GM12873 (cell line): ENCODE measurements around the gene CDC45.

Experiments
- TF ChIP-seq, protein P1 (sequence below): IDR thresholded peaks from 2 replicates; pipeline ENCODE4 v1.5.1; 2012; ENCODE audit warnings: low read depth, mild to moderate bottlenecking, moderate library complexity, low read length, control low read depth; ENCODE audit not compliant: insufficient read depth; ENCODE audit errors: missing control alignments

CDC45 gene

DNA sequence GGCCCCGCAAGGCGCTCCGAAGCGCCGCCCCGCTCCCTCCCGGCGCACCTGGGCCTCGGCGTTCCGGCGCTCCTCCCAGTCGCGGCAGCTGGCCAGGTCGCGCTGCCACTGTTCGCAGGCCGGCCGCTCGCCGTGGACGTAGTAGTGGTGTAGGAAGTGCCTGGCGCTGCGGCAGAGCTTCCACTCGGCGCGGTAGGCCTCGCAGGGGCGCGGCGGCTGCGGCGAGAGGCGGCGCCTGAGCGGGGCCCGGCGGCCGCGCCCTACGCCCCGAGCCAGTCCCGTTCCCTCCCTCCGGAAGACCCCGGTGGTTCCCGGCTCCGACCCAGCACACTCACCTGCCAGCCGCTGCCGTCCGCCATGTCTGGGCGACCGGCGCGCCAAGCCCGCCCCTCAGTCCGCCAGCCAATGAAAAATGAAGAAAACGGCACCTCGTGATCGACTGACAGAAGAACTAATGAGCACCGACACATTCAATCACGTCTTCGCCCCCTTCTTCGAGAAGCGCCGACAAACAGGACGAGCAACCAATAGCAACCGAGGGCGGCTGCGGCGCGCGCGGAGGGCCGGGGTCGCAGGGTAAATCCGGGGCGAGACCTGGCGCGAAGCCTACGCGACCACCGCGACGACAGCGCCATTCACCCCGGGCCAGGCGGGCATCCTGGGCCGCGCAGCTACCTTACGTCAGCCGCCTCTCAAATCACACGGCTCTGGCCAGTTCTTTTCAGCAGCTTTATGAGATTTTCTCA lies 32.2 kb upstream of the CDC45 start, which contains the start of gene C22orf39:
Gene C22orf39 (minus strand): TSS at position 382 of the 746 bp plus-strand sequence. CDS start 23 bp downstream, at position 359.
- TF ChIP-seq, protein P1, sequence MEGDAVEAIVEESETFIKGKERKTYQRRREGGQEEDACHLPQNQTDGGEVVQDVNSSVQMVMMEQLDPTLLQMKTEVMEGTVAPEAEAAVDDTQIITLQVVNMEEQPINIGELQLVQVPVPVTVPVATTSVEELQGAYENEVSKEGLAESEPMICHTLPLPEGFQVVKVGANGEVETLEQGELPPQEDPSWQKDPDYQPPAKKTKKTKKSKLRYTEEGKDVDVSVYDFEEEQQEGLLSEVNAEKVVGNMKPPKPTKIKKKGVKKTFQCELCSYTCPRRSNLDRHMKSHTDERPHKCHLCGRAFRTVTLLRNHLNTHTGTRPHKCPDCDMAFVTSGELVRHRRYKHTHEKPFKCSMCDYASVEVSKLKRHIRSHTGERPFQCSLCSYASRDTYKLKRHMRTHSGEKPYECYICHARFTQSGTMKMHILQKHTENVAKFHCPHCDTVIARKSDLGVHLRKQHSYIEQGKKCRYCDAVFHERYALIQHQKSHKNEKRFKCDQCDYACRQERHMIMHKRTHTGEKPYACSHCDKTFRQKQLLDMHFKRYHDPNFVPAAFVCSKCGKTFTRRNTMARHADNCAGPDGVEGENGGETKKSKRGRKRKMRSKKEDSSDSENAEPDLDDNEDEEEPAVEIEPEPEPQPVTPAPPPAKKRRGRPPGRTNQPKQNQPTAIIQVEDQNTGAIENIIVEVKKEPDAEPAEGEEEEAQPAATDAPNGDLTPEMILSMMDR: no peak

DNA sequence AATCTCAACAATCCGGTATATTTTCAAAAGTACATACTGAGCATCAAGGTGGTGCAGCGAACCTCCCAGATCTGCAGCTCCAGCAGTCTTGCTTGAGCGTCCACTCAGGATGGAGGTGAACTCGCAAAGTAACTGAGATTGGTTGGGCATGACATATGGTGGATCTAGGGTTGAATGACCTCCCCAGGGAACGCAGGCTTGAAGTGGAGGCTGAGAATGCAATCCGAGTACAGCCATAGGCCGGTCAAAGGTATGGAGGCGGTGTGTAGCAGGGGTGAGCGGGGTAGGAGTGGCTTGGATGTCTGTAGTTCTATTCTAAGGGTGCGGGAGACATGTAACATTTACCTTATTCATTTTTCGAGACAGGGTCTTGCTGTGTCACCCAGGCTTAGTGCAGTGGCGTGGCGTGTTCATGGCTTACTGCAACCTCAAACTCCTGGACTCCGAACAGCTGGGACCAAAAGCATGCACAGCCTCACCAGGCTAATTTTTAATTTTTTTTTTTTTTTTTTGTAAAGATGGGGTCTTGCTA lies 31.6 kb upstream of the CDC45 start:
- TF ChIP-seq, protein P1: no peak

DNA sequence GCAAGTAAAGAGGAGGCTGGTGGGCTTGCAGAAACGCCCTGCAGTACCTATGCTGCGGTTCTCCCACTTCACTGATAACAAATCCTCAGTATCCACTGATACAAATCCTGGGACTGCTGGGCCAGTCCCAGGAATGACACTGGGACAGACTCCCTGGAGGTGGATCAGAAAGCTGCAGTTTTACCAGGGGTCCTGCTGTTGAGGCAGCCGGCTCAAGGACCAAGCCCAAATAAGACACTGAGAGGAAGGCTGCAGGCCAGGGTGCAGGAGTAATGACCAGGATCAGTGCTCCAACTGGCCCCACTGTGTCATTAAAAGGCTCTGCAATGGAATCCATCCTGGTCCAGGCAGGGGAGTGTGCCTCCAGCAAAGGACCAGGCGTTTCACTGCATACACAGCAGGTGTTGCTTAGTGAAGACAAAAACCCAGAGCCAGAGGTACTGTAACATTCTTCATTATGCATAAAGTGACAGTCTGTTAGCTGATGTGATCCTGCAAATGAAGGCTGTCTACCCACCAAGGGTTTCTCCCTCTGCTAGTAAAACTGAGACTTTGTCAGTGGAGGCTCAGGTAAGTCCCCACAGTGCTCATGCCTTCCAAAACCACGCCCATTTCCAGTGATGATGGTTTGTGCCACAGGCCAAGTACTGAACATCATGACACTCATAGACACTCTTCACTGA lies 30.8 kb upstream of the CDC45 start:
- TF ChIP-seq, protein P1: no peak

DNA sequence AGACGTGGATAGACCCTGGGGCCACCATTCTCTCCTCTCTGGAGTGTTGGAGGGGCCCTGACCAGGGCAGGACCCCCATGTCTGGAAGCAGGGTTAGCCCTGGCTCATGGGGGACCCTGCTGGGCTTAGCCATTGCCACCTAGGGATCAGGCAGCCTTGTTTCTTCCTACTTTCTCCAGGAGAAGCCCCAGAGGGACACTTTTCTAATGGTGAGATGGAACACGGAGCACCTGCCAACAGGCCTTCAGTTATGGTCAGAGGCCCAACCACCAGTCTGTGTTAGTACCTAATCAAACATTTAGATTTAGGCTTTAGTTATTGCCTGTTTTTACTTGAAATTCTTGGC lies 30.3 kb upstream of the CDC45 start:
- TF ChIP-seq, protein P1: no peak

DNA sequence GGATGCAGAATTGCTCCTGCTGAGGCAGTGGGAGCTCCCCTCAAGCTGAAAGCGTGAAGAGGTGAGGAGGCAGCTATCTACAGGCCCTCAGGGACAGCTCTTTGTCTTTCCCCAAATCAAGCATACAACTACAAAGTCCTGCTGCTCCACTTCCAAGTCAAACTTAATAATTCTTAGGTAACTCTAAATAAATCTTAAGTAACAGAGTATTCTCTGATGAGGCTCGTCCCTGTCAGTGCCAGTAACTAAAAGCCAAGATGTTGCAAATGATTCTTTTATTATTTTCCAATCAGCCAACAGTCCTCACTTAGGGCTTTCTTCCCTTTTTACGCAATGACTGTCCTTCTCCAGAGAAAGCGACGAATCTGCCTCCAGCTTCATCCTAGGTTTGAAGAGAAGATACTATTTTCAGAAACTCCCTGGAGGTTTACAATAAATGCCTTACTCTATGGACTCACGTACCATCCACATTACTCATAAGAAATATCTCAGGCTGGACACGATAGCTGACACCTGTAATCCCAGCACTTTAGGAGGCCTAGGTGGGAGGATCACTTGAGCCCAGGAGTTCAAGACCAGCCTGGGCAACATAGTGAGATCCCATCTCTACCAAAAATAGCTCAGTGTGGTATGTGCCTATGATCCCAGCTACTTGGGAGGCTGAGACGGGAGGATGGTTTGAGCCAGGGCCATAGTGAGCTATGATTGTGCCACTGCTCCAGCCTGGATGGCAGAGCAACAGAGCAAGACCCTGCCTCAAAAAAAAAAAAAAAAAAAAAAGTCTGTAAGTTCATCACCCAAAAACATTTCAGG lies 29.2 kb upstream of the CDC45 start:
- TF ChIP-seq, protein P1: no peak

DNA sequence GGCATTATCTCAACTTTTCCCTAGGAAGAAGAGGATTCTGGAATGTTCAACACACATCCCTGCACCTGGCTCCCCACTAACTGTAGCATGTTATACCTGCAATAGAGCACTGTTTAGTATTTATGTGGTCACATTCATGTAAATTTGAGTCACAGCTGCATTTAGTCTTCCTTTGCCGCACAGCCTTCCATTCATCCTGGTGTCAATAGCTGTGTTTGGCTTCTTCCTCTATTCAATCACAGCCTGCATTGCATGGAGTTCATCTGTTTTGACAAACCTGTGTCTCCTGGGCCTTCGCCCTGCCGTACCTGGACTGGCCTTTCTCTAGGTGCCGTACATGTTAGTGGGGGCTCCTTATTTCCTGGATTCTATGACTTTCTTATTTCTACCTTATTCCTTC lies 28.1 kb upstream of the CDC45 start:
- TF ChIP-seq, protein P1: no peak

DNA sequence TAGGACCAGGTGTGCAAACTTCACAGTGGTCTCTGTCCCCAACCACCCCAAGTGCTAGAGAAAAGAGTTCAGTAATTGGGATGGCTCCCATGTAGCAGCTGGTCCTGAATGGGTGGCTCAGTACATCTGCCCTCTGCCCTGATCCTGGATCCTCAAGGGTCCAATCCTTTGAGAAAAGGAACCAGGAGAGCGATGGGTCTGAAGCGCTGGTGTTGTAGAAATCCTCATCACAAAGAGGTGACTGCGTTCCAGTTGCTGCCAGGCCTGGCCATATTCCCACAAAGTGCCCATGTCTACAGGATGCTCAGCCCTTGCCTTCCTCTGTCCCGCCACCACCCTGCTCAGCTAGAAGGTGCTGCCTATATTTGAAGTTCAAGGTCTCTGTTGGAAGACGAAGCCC lies 26.0 kb upstream of the CDC45 start:
- TF ChIP-seq, protein P1: no peak
